ENCODE measurements around the gene THOC5.

DNA sequence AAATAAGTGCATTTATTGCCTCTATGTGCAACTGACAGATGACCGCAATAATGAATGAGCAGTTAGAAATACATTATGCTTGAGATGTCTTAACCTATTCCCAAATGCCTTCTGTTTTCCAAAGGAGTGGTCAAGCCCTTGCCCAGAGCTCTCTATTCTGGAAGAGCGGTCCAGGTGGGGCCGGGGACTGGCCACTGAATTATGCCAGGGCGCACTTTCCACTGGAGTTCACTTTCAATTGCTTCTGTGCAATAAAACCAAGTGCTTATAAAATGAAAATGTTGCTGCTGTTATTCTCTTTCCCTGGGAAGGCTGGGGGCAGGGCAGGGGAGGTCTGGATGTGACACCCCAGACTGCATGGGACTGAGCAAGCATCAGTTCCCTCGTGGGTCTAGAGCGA lies 62.5 kb downstream of the THOC5 start:
- TF ChIP-seq, protein P1, sequence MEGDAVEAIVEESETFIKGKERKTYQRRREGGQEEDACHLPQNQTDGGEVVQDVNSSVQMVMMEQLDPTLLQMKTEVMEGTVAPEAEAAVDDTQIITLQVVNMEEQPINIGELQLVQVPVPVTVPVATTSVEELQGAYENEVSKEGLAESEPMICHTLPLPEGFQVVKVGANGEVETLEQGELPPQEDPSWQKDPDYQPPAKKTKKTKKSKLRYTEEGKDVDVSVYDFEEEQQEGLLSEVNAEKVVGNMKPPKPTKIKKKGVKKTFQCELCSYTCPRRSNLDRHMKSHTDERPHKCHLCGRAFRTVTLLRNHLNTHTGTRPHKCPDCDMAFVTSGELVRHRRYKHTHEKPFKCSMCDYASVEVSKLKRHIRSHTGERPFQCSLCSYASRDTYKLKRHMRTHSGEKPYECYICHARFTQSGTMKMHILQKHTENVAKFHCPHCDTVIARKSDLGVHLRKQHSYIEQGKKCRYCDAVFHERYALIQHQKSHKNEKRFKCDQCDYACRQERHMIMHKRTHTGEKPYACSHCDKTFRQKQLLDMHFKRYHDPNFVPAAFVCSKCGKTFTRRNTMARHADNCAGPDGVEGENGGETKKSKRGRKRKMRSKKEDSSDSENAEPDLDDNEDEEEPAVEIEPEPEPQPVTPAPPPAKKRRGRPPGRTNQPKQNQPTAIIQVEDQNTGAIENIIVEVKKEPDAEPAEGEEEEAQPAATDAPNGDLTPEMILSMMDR (conservative IDR thresholded peaks at IDR 0.05; ENCODE audit: low read length) = no peak
- no peak for TF ChIP-seq EZH2phosphoT487 (IDR thresholded peaks at IDR 0.05; ENCODE audit: borderline replicate concordance)
